A673 (cell line): ENCODE measurements around the gene YDJC. TPM values are rescaled to one million over a fixed set of nuclear protein-coding genes. Genes with fewer than 3 reads are reported as not detected.

ENCODE experiments used
- BruUV-seq: library from RNA; stranded (reverse); fragments of 400-500 nt; replicated peaks from 2 replicates; lab custom pipeline; 2021; lab: Mats Ljungman, UMichigan
- CTCF ChIA-PET: fragments of 300-600 bp; sonication (Branson Sonifier 250); formaldehyde crosslinking; loops from one replicate; lab custom pipeline; 2022; ENCODE audit warnings: antibody characterized with exemption; lab: Charles Lee
- POLR2A ChIA-PET: fragments of 300-600 bp; sonication (Branson Sonifier 250); formaldehyde crosslinking; loops from one replicate; lab custom pipeline; 2022; ENCODE audit warnings: antibody characterized with exemption; ENCODE audit not compliant: low non-redundant PET; lab: Charles Lee
- DNase-seq: peaks from one replicate; pipeline ENCODE4 v3.0.0-alpha.2; 2015; ENCODE audit warnings: low spot score
- H3K27ac ChIP-seq: fragments of 200-600 bp; sonication (generic); 2 replicates; pipeline ENCODE4 v1.5.1; 2016; ENCODE audit warnings: mixed run types, low read depth, mild to moderate bottlenecking, mixed read lengths, antibody characterized with exemption, low read length; ENCODE audit not compliant: poor library complexity, severe bottlenecking
- H3K27me3 ChIP-seq: fragments of 200-600 bp; sonication (generic); replicated peaks from 2 replicates; pipeline ENCODE4 v1.6.1; 2017; ENCODE audit warnings: mixed run types, low read depth, mild to moderate bottlenecking, mixed read lengths, antibody characterized with exemption, low read length; ENCODE audit not compliant: insufficient read depth, poor library complexity
- H3K36me3 ChIP-seq: fragments of 200-600 bp; sonication (generic); 2 replicates; pipeline ENCODE4 v1.6.1; 2016; ENCODE audit warnings: mixed run types, mild to moderate bottlenecking, mixed read lengths, antibody characterized with exemption, low read length; ENCODE audit not compliant: insufficient read depth, poor library complexity, severe bottlenecking
- H3K4me1 ChIP-seq: fragments of 200-600 bp; sonication (generic); 2 replicates; pipeline ENCODE4 v1.6.1; 2017; ENCODE audit warnings: mixed run types, mild to moderate bottlenecking, mixed read lengths, antibody characterized with exemption, low read length; ENCODE audit not compliant: insufficient read depth, poor library complexity, severe bottlenecking
- H3K4me3 ChIP-seq: fragments of 200-600 bp; sonication (generic); 2 replicates; pipeline ENCODE4 v1.5.1; 2016; ENCODE audit warnings: low read depth, mixed run types, mild to moderate bottlenecking, mixed read lengths, low read length; ENCODE audit not compliant: poor library complexity, severe bottlenecking
- H3K9me3 ChIP-seq: fragments of 200-600 bp; sonication (generic); 2 replicates; pipeline ENCODE4 v1.6.1; 2016; ENCODE audit warnings: mixed run types, low read depth, mild to moderate bottlenecking, mixed read lengths, antibody characterized with exemption, low read length; ENCODE audit not compliant: poor library complexity, severe bottlenecking
- CTCF ChIP-seq: fragments of 300-800, 200-600 bp; sonication (generic); conservative IDR thresholded peaks from 2 replicates; pipeline ENCODE4 v1.5.1; 2017; ENCODE audit warnings: low read depth, mild to moderate bottlenecking, antibody characterized with exemption, low read length, moderate library complexity, mixed read lengths
- EZH2 ChIP-seq: fragments of 200-600 bp; sonication (generic); IDR thresholded peaks from 2 replicates; pipeline ENCODE4 v1.6.1; 2017; ENCODE audit warnings: borderline replicate concordance, low read depth, mild to moderate bottlenecking, mixed read lengths, antibody characterized with exemption, low read length; ENCODE audit not compliant: poor library complexity, severe bottlenecking
- intact Hi-C: fragments of 100-400 bp; cut with micrococcal nuclease; formaldehyde crosslinking; loops from one replicate; pipeline ENCODE4 v1.10.0; 2022; ENCODE audit not compliant: unreplicated experiment
- total RNA-seq: library from RNA; stranded (reverse); gene quantifications from 2 replicates; pipeline ENCODE4 v1.2.3, GENCODE V29; 2021

The YDJC gene
- total RNA-seq, 1 experiment from 2014 or later, result 33.8 TPM

DNA sequence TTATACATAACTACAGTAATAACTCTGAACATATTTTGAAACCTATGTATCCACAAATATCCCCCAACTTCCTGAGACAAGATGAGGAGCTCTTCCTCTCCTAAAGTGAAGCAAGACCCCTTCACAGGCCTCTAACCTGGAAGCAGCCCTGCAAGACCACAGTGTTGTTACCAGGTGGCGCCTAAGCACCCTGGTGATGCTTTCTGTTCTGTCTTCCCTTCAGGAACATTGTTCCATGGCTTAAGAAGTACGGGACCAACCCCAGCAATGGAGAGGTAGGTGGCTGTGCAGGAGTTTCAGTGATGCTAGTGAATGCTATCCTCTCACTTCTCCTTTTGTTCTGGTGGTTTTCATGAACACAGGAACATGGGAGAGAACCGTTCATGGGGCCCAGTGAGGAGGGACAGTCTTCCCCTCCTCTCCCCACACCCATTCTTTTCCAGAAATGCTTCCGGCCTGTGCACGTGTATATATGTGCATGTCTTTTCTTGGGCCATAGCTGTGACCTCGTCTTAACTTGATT lies 42.3 kb upstream of the YDJC start:
- ChIA-PET CTCF (interaction anchor here (0.6 kb wide), 1 partner anchor 45 kb away, joined by 3 read pairs; no protein-coding TSS in a partner anchor), POLR2A (no interaction called here)
- H3K4me1 ChIP-seq, result peaks cover 1% of the 10 kb centered on the region
- H3K27me3 ChIP-seq, result no peaks in the 10 kb centered on the region
- no peak overlapping the region for H3K27ac ChIP-seq
- no peak overlapping the region for H3K4me3 ChIP-seq
- no peaks in the 10 kb centered on the region for H3K9me3 ChIP-seq
- no peak for DNase-seq
- H3K36me3 ChIP-seq, result peaks cover 24% of the 10 kb centered on the region
- TF ChIP-seq EZH2, result no peak
- no peak for TF ChIP-seq CTCF
- BruUV-seq, result no TSS peak
- intact Hi-C loops, result no loop called here

GRCh38 chr22:21669026-21669425 lies 39.2 kb upstream of the YDJC start:
- CTCF ChIA-PET, result no interaction called here
- TF ChIP-seq CTCF (no peak), EZH2 (no peak)
- intact Hi-C loops, result no loop called here
- Histone ChIP-seq H3K4me1 (peaks cover 4% of the 10 kb centered on the region), H3K9me3 (no peaks in the 10 kb centered on the region), H3K27ac (no peak overlapping the region), H3K36me3 (peaks cover 17% of the 10 kb centered on the region), H3K4me3 (no peak overlapping the region), H3K27me3 (no peaks in the 10 kb centered on the region)
- DNase-seq, result no peak
- POLR2A ChIA-PET, result no interaction called here
- no TSS peak for BruUV-seq

DNA sequence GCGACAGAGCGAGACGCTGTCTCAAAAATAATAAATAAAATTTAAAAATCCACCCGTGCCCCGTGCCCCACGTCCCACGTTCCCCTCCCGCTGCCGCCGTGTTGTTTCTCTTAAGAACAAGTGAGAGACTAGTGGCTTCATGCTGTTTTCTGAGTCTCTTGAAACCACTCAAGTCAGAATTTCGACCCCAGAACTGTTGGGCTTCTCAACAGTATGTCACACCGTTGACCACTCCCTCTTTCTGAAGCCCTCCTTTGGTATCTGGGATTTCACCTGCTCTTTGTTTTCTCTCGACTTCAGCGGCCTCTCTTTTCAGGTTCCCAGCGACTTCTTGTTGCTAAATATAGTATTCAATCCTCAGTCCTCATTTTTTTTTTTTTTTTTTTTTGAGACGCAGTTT lies 37.0 kb upstream of the YDJC start:
- Histone ChIP-seq H3K27ac (no peak overlapping the region), H3K27me3 (no peaks in the 10 kb centered on the region), H3K4me1 (peaks cover 4% of the 10 kb centered on the region), H3K9me3 (no peaks in the 10 kb centered on the region), H3K4me3 (peak overlapping the region; percentile 72), H3K36me3 (peaks cover 7% of the 10 kb centered on the region)
- no TSS peak for BruUV-seq
- DNase-seq, result no peak
- intact Hi-C loops, result no loop called here
- POLR2A ChIA-PET, result no interaction called here
- CTCF ChIA-PET, result no interaction called here
- TF ChIP-seq CTCF (no peak), EZH2 (no peak)
